NCI-H82 (cell line): ENCODE results near the gene SPSB4.

Experiments used
- DNase-seq: peaks from one replicate; lab custom pipeline; 2025; lab: John Stamatoyannopoulos, UW

Gene SPSB4

GRCh38 chr3:141076036-141076773 lies 25.1 kb downstream of the SPSB4 start:
- peak; percentile 43 for DNase-seq

GRCh38 chr3:141076797-141077571 lies 25.8 kb downstream of the SPSB4 start:
- DNase-seq = peak; percentile 78

- no peak for DNase-seq
These were observed 26.5 kb downstream of the SPSB4 start for GRCh38 chr3:141077631-141078030.

- DNase-seq = no peak
These were observed 27.1 kb downstream of the SPSB4 start for GRCh38 chr3:141078200-141078599.

- no peak for DNase-seq
These were observed 29.3 kb downstream of the SPSB4 start for GRCh38 chr3:141080431-141080830.

- no peak for DNase-seq
These were observed 30.1 kb downstream of the SPSB4 start for GRCh38 chr3:141081141-141081795.

GRCh38 chr3:141082064-141082463 lies 30.9 kb downstream of the SPSB4 start:
- no peak for DNase-seq

- no peak for DNase-seq
These were observed 32.1 kb downstream of the SPSB4 start for GRCh38 chr3:141083226-141083625.

GRCh38 chr3:141083836-141084649 lies 32.9 kb downstream of the SPSB4 start:
- DNase-seq = peak; percentile 97

GRCh38 chr3:141085343-141086070 lies 34.4 kb downstream of the SPSB4 start:
- DNase-seq = peak; percentile 86

- no peak for DNase-seq
These were observed 35.0 kb downstream of the SPSB4 start for GRCh38 chr3:141086188-141086587.

- no peak for DNase-seq
These were observed 36.1 kb downstream of the SPSB4 start for GRCh38 chr3:141087076-141087777.

GRCh38 chr3:141087778-141088130 lies 36.6 kb downstream of the SPSB4 start:
- DNase-seq = no peak

GRCh38 chr3:141089339-141090152 lies 38.4 kb downstream of the SPSB4 start:
- DNase-seq = no peak

GRCh38 chr3:141091426-141091825 lies 40.3 kb downstream of the SPSB4 start:
- peak; percentile 66 for DNase-seq

- no peak for DNase-seq
These were observed 41.5 kb downstream of the SPSB4 start for GRCh38 chr3:141092663-141093062.

- DNase-seq = peak; percentile 75
These were observed 42.2 kb downstream of the SPSB4 start for GRCh38 chr3:141093397-141093796.

- peak; percentile 47 for DNase-seq
These were observed 43.0 kb downstream of the SPSB4 start for GRCh38 chr3:141093971-141094684.
